ENCODE data around the gene BRD9. TPM values are rescaled to one million over a fixed set of nuclear protein-coding genes. Genes with fewer than 3 reads are reported as not detected.

BRD9 gene
- total RNA-seq, 6 donors from 2014 or later, result 37.5 to 160 (median 42.3) TPM

DNA sequence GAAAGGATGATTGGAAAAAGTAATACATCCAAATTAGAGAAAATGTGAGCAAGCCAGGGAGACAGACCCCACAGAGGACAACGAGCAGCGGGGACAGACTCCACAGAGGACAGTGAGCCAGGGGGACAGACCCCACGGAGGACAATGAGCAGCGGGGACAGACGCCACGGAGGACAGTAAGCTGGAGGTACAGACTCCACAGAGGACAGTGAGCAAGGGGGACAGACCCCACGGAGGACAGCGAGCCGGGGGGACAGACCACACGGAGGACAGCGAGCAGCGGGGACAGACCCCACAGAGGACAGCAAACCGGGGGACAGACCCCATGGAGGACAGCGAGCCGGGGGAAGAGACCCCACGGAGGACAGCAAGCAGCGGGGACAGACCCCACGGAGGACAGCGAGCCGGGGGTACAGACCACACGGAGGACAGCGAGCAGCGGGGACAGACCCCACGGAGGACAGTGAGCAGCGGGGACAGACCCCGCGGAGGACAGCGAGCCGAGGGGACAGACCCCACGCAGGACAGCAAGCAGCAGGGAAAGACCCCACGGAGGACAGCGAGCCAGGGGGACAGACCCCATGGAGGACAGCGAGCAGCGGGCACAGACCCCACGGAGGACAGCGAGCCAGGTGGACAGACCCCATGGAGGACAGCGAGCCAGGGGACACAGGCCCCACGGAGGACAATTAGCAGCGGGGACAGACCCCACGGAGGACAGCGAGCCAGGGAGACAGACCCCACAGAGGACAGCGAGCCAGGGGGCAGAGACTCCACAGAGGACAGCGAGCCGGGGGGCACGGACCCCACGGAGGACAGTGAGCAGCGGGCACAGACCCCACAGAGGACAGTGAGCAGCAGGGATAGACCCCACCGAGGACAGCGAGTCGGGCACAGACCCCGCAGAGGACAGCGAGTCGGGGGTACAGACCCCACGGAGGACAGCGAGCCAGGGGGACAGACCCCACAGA is 39.9 kb downstream of the BRD9 start:
- 89 to 91% methylated on average over 51 to 55 of the region's 55 CpGs for WGBS, 2 donors
- Histone ChIP-seq H3K4me1 (peaks cover 0 to 13% (median 8%) of the 10 kb centered on the region in 4 donors), H3K9me3 (no peaks in the 10 kb centered on the region), H3K4me3 (no peak overlapping the region), H3K27ac (no peak overlapping the region), H3K36me3 (no peaks in the 10 kb centered on the region), H3K27me3 (peaks cover 0 to 13% (median 0%) of the 10 kb centered on the region in 4 donors)
- no peak for TF ChIP-seq EP300 (IDR thresholded peaks at IDR 0.05)
- TF ChIP-seq, protein P1, sequence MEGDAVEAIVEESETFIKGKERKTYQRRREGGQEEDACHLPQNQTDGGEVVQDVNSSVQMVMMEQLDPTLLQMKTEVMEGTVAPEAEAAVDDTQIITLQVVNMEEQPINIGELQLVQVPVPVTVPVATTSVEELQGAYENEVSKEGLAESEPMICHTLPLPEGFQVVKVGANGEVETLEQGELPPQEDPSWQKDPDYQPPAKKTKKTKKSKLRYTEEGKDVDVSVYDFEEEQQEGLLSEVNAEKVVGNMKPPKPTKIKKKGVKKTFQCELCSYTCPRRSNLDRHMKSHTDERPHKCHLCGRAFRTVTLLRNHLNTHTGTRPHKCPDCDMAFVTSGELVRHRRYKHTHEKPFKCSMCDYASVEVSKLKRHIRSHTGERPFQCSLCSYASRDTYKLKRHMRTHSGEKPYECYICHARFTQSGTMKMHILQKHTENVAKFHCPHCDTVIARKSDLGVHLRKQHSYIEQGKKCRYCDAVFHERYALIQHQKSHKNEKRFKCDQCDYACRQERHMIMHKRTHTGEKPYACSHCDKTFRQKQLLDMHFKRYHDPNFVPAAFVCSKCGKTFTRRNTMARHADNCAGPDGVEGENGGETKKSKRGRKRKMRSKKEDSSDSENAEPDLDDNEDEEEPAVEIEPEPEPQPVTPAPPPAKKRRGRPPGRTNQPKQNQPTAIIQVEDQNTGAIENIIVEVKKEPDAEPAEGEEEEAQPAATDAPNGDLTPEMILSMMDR (IDR thresholded peaks at IDR 0.05), result no peak
- TF ChIP-seq POLR2A (IDR thresholded peaks at IDR 0.05), result no peak
- TF ChIP-seq POLR2AphosphoS5 (IDR thresholded peaks at IDR 0.05), result no peak
- DNase-seq, result no peak
- ATAC-seq (ENCODE audit: low FRiP score in 2 of 2), result no peak

- Histone ChIP-seq H3K4me1 (peaks cover 0 to 13% (median 8%) of the 10 kb centered on the region in 4 donors), H3K9me3 (no peaks in the 10 kb centered on the region), H3K27me3 (peaks cover 0 to 13% (median 0%) of the 10 kb centered on the region in 4 donors), H3K4me3 (no peak overlapping the region), H3K36me3 (no peaks in the 10 kb centered on the region), H3K27ac (no peak overlapping the region)
- DNase-seq, result no peak
- 62 to 72% methylated on average over 5 of the region's 5 CpGs for WGBS, 2 donors
- no peak for ATAC-seq (ENCODE audit: low FRiP score in 2 of 2)
- TF ChIP-seq EP300 (IDR thresholded peaks at IDR 0.05), result no peak
- no peak for TF ChIP-seq POLR2AphosphoS5 (IDR thresholded peaks at IDR 0.05)
- TF ChIP-seq POLR2A (IDR thresholded peaks at IDR 0.05), result no peak
- TF ChIP-seq, protein P1 (IDR thresholded peaks at IDR 0.05), result no peak
These were observed 40.6 kb downstream of the BRD9 start for GRCh38 chr5:852018-852417.

DNA sequence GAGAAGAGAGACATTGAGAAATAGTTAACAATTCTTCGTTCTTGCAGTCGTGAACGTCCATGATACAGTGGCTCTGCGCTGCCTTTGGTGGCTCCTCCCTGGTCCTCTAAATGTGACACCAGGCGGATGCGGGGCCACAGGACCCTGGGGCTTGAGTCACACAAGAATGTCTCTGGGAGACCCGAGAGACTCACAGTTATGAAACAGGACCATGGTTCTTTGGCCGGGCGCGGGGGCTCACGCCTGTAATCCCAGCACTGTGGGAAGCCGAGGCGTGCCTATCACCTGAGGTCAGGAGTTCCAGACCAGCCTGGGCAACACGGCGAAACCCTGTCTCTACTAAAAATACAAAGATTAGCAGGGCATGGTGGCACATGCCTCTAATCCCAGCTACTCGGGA is 41.0 kb downstream of the BRD9 start:
- Histone ChIP-seq H3K9me3 (no peaks in the 10 kb centered on the region), H3K4me1 (peaks cover 0 to 13% (median 8%) of the 10 kb centered on the region in 4 donors), H3K4me3 (no peak overlapping the region), H3K36me3 (no peaks in the 10 kb centered on the region), H3K27ac (no peak overlapping the region), H3K27me3 (peaks cover 0 to 13% (median 0%) of the 10 kb centered on the region in 4 donors)
- WGBS, 2 donors, result 76 to 81% methylated on average over 14 to 16 of the region's 16 CpGs
- DNase-seq (peak in 1 of 2 donors; percentile 18), ATAC-seq (ENCODE audit: low FRiP score in 2 of 2) (no peak)
- TF ChIP-seq POLR2AphosphoS5 (IDR thresholded peaks at IDR 0.05) (no peak), EP300 (IDR thresholded peaks at IDR 0.05) (no peak), POLR2A (IDR thresholded peaks at IDR 0.05) (no peak)
- TF ChIP-seq, protein P1 (IDR thresholded peaks at IDR 0.05), result no peak

GRCh38 chr5:851076-851475 is 41.5 kb downstream of the BRD9 start:
- peaks cover 0 to 13% (median 0%) of the 10 kb centered on the region in 4 donors for H3K27me3 ChIP-seq
- no peak overlapping the region for H3K27ac ChIP-seq
- no peaks in the 10 kb centered on the region for H3K9me3 ChIP-seq
- ATAC-seq (ENCODE audit: low FRiP score in 2 of 2) (no peak), DNase-seq (no peak)
- TF ChIP-seq, protein P1 (IDR thresholded peaks at IDR 0.05), result no peak
- no peak for TF ChIP-seq POLR2A (IDR thresholded peaks at IDR 0.05)
- no peak for TF ChIP-seq POLR2AphosphoS5 (IDR thresholded peaks at IDR 0.05)
- TF ChIP-seq EP300 (IDR thresholded peaks at IDR 0.05), result no peak
- 43 to 48% methylated on average over 5 to 19 of the region's 19 CpGs for WGBS, 2 donors
- no peak overlapping the region for H3K4me3 ChIP-seq
- H3K36me3 ChIP-seq, result no peaks in the 10 kb centered on the region
- H3K4me1 ChIP-seq, result peaks cover 0 to 13% (median 8%) of the 10 kb centered on the region in 4 donors
